Islet of Langerhans (tissue), 1 donor: ENCODE data around the gene DDX3X.
"Not testable (repeated sequence)": the region's sequence is repeated elsewhere in the genome, so short reads cannot be mapped to it uniquely, and the experiment has no call there.

Experiments
- FAIRE-seq: peaks from one replicate; lab custom pipeline; 2011; peaks lifted over from hg19 to GRCh38; lab: Jason Lieb, UNC

Gene DDX3X

GRCh38 chrX:41333744-41334362, at the start of gene DDX3X:
Gene DDX3X (plus strand): TSS chrX:41334162. CDS start chrX:41334253, 91 bp downstream.
- no peak for FAIRE-seq

- FAIRE-seq: not testable (repeated sequence)
Measured at GRCh38 chrX:41285928-41286327, 48.0 kb upstream of the DDX3X start.

GRCh38 chrX:41288641-41289040, 45.3 kb upstream of the DDX3X start:
- FAIRE-seq: no peak

- FAIRE-seq: no peak
Measured at GRCh38 chrX:41289095-41289494, 44.9 kb upstream of the DDX3X start.

- FAIRE-seq: no peak
Measured at GRCh38 chrX:41291309-41291708, 42.7 kb upstream of the DDX3X start.

GRCh38 chrX:41293269-41293668, 40.7 kb upstream of the DDX3X start:
- no peak for FAIRE-seq

GRCh38 chrX:41300758-41301437, 33.1 kb upstream of the DDX3X start:
- no peak for FAIRE-seq

- FAIRE-seq: no peak
Measured at GRCh38 chrX:41301438-41301824, 32.5 kb upstream of the DDX3X start.

- FAIRE-seq: no peak
Measured at GRCh38 chrX:41302370-41302769, 31.6 kb upstream of the DDX3X start.

GRCh38 chrX:41303013-41303412, 30.9 kb upstream of the DDX3X start:
- FAIRE-seq: no peak

- FAIRE-seq: no peak
Measured at GRCh38 chrX:41304178-41304577, 29.8 kb upstream of the DDX3X start.

- no peak for FAIRE-seq
Measured at GRCh38 chrX:41308884-41309647, 24.9 kb upstream of the DDX3X start.

- FAIRE-seq: no peak
Measured at GRCh38 chrX:41312786-41313185, 21.2 kb upstream of the DDX3X start.

- no peak for FAIRE-seq
Measured at GRCh38 chrX:41313419-41313818, 20.5 kb upstream of the DDX3X start.

- no peak for FAIRE-seq
Measured at GRCh38 chrX:41314204-41314603, 19.8 kb upstream of the DDX3X start.

GRCh38 chrX:41314881-41315280, 19.1 kb upstream of the DDX3X start:
- FAIRE-seq: no peak

GRCh38 chrX:41316266-41316665, 17.7 kb upstream of the DDX3X start:
- not testable (repeated sequence) for FAIRE-seq

- FAIRE-seq: no peak
Measured at GRCh38 chrX:41317477-41318208, 16.3 kb upstream of the DDX3X start.

- FAIRE-seq: no peak
Measured at GRCh38 chrX:41320393-41320792, 13.6 kb upstream of the DDX3X start.

GRCh38 chrX:41322821-41323603, 10.9 kb upstream of the DDX3X start:
- no peak for FAIRE-seq

GRCh38 chrX:41326431-41326830, 7.5 kb upstream of the DDX3X start:
- FAIRE-seq: no peak

- no peak for FAIRE-seq
Measured at GRCh38 chrX:41327341-41327740, 6.6 kb upstream of the DDX3X start.
